Naive thymus-derived CD8-positive, alpha-beta T cell (primary cell): Measurements from ENCODE around the gene NHLRC2. TPM values are rescaled to one million over a fixed set of nuclear protein-coding genes. Genes with fewer than 3 reads are reported as not detected.

Experiments used
- polyA plus RNA-seq, 3 donors: library from polyadenylated mRNA; unstranded; fragments of 300-500 nt; fragmentation: Illumina TruSeq; gene quantifications; one replicate each; pipeline ENCODE4 v1.2.3, GENCODE V29; 2021
- total RNA-seq, 8 experiments: library from RNA in 2 of 8; stranded (reverse) in 2 of 8; gene quantifications; one replicate each; pipeline ENCODE4 v1.2.3 and lab custom pipeline; 2021 to 2026

NHLRC2 gene
- total and polyA plus RNA-seq, 5 experiments from 2014 or later = 3.4 to 25.4 (median 7.8) TPM

Other genes starting within 250 kb of the NHLRC2 start
- gene NRAP, start 190.6 kb upstream of the NHLRC2 start, total RNA-seq = not detected
- not detected for gene NRAP, start 190.6 kb upstream of the NHLRC2 start, polyA plus RNA-seq
- 10 to 100 TPM; 14.6 to 15.0 TPM for gene CASP7, start 174.7 kb upstream of the NHLRC2 start, total RNA-seq
- 10 to 100 TPM; 13.1 to 15.8 (median 15.5) TPM for gene CASP7, start 174.7 kb upstream of the NHLRC2 start, polyA plus RNA-seq
- not detected for gene PLEKHS1, start 103.0 kb upstream of the NHLRC2 start, total RNA-seq
- gene PLEKHS1, start 103.0 kb upstream of the NHLRC2 start, polyA plus RNA-seq = not detected
- 1 to 10 TPM; 4.3 to 4.5 TPM for gene DCLRE1A, start 579 bp upstream of the NHLRC2 start, total RNA-seq
- 1 to 10 TPM; 2.3 to 4.8 (median 3.8) TPM for gene DCLRE1A, start 579 bp upstream of the NHLRC2 start, polyA plus RNA-seq
- not detected for gene ADRB1, start 189.2 kb downstream of the NHLRC2 start, total RNA-seq
- under 1 TPM in 2 of 3 donors, not detected in 1; 0.08 to 0.12 TPM for gene ADRB1, start 189.2 kb downstream of the NHLRC2 start, polyA plus RNA-seq